CD4-positive, alpha-beta T cell treated with Interleukin-21 for 1 hour (primary cell): Measurements from ENCODE around the gene MOV10L1.
"Not testable (repeated sequence)": the region's sequence is repeated elsewhere in the genome, so short reads cannot be mapped to it uniquely, and the experiment has no call there.

Source experiments
- DNase-seq: peaks from one replicate; pipeline ENCODE4 v3.0.0-alpha.2; 2020

The MOV10L1 gene

DNA sequence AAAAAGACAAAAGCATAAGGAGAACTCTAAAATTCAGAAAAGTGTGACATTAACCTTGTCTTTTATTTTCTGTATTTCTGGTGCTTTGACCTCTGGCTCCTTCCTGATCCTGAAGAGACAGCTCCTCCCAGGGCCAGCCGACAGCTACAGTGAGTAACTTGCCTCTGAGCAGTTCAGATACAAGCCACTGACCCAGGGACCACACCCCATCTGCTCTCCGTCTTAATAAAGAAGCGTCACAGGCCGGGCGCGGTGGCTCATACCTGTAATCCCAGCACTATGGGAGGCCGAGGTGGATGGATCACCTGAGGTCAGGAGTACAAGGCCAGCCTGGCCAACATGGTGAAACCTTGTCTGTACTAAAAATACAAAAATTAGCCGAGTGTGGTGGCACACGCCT, 11.0 kb upstream of the MOV10L1 start:
- DNase-seq = no peak

DNA sequence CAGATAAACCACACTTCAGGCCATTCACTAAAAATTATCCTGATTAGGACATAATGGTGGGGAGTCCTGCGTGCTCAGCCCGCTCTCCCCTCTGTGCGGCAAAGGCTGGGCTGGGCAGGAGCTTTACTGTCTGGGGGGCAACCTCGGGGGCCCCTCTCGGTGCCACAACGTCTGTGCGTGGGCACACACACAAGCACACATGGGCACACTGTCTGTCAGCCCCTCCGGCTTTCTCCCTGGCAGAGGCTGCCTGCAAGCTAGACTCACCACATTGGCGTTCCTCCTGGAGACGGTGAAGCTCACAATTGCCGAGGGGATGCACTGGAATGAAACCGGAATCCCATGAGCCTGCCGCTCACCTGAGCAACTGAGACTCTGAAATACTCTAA, 9.7 kb upstream of the MOV10L1 start:
- no peak for DNase-seq

DNA sequence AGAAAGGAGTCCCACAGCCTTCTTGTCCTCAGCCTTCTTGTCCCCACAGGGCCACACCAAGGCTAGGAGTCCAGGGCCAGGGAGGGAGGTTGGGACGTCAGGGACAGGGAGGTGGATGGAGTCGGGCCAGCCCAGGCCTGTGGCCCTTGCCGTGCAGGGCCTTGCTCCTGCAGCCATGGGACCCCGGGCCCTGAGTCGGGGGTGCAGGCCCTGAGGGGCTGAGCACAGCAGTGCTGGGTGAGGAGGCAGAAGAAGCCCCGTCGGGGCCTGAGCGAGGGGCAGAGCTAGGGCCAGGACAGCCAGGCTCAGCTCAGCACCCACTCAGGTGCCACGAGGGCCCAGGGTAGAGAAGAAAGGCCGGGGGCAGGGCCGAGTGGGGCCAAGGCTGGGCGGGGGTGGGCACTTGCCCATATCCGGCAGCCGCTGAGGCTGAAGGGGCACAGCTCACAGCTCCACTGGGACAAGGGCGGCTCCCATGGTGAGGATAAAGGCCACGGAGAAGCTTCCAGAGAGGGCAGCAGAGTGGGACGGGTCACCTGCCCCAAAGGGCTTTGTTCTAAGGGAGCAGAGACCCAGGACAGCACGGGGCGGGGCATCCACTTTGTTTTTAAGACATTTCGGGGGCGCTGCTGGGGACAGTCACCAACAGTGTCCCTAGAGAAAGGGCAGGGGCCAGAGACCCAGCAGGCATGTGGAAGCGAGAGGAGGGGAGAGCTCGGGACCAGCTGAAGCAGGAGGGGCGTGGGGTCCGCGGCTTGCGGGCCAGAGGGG, 8.2 kb upstream of the MOV10L1 start:
- no peak for DNase-seq

DNA sequence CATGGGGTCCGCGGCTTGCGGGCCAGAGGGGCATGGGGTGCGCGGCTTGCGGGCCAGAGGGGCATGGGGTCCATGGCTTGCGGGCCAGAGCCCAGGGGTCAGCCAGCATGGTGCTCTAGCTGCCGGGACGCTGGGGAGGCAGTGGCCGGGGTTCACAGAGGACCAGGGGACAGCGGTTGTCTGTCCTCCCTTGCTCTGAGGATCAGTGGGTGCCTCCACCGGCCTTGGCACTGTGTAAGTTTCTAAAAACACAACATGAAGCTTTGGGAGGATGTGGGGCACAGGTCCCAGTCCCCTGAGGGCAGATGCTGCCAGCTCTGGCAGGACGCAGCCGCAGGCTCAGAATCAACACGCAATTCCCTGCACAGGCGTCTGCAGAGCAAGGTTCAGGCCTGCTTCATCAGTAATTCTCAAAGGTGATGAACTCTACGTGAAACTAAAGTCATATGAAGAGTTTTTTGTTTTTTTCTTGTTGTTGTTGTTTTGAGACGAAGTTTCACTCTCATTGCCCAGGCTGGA, 7.5 kb upstream of the MOV10L1 start:
- DNase-seq = no peak

DNA sequence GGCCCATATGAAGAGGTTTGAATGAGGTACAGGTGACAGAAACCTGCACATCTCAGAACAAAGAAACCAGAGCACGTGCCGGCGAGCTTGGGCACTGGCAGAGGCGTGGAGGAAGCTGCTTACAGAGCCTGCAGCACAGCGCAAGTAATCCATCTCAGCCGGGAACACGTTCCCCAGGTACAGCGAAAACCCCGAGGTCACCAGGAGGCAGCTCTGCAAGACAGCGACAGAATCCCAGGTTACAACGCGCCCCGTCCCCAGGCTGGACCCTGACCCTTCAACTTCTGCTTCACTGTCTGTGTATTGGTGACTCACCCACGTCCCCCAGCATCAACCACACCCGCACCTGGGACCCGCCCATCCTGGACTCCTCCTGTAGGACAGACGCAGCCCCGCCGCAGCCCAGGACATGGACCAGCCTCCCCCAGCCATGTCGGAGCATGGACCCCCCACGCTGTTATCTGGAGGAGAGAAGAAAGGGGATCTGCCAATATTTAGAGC, 6.8 kb upstream of the MOV10L1 start:
- DNase-seq = no peak

DNA sequence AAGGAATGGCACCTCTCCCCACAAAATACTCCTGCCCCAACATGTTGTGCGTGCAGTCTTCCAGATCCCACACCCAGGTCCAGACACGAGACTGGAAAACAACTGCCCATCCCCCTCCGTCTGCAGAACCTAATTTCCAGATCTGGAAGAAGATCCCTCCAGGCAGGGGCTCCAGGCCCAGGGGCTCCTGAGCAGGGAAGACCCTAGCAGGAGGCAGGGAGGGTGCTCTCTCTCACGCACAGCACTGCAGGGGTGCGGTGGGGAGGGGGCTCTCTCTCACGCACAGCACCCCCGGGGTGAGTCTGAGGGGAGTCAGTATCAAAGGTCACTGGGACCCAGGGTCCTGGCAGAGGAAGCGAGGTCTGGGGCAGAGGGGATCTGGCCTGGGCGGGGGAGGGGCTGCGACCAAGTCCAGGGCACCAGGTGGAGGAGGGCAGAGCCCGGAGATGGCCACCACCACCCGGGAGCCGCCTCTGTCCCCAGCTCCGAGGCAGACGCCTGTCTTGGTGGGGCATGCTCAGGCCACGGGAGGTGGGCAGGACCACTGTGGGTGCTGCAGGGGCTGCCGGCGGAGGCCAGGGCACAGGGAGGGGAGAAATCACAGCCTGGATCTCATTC, 6.2 kb upstream of the MOV10L1 start:
- DNase-seq = no peak

DNA sequence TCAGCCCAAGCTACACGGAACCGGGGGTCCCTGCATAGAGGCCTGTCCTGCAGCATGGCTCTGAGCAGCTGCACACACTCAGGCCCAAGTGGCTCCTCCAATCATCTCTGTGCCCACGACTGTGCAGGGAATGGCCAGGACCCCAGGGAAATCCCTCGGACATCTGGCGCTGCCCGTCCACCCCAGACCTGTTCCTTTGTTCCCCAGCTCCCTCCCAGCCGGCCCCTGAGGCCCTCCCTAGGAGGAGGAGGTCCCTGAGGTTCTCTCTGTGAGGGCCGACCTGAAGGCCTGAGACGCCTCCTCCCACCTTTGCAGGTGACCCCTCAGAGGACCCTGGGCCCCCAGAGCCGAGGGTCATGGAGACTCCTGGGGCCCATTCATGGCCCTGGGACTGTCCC, 5.7 kb upstream of the MOV10L1 start:
- DNase-seq = no peak

DNA sequence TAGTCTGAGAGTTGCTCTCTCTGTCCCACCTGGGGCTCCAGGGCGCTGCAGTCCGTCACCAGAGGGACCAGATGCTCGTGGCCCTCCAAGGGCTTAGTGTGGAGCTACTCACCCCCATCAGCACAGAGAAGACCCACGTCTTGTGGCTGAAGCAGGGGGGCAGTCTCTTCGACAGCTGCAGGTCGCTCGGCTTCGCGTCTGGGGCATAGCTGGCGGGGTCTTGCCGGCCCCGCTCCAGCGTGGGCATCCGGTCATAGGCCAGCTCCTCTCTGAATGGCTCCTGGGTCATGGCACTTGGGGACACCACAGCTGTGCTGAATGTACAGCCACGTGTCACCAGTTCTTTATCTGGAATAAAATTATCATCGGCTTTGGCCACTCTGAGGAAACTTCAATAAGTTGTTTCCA, 5.2 kb upstream of the MOV10L1 start:
- DNase-seq = no peak

DNA sequence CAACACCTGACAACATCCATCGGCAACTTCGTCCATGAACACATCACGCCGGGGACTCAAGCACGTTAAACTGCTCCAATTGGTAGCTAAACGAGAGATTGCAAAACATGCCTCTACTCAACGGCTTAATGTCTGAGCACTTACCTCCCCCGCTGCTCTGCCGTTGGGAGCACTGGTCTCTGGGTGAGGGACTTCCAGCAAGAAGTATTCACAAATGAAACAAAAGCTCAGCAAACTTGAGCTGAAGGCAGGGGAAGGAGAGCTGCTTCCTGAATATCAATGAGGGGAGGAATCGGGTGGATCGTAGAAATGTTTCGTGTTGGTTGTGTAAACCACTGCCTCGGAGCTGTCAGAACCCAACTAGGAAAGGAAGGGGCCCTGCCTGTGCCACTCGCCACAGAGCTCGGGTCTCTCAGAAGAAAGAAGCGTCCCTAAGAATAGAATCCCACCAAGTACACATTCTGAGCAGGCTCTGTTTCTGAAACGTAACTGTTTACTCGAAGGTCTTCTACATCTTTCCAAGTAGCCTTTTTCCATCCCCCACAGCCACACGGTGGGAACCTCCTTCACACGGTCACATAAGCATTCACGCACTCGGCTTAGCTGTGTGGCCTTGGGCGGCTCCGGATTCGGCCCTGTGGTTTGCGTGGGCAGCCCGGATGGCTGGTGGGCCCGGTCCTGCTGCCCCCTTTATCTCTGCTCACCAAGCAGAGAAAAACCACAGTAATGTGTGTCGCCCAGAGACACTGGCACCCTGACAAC, 4.4 kb upstream of the MOV10L1 start, which contains the start of gene MLC1:
Gene MLC1 (minus strand): TSS at position 216 of the 762 bp plus-strand sequence. CDS start 524 bp downstream, outside the sequence.
- DNase-seq = peak; percentile 9

DNA sequence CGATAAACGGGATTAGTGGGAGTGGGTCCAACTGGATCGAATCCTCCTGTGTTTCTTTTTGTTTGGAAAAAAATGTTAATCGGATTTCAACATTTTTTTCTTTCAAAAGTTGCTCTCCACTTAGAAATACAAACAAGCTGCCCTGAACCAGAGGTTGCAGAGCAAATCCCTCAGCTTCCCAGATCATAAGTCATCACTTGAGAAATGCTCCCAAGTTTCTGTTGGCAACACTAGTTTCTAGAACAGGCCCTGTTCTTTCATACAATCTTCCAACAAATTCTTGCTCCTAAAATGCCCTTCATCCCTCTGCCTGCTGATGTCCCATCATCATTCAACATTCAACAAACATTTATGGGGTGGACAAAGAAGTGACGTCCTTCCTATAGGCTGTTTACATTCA, 3.3 kb upstream of the MOV10L1 start:
- no peak for DNase-seq

DNA sequence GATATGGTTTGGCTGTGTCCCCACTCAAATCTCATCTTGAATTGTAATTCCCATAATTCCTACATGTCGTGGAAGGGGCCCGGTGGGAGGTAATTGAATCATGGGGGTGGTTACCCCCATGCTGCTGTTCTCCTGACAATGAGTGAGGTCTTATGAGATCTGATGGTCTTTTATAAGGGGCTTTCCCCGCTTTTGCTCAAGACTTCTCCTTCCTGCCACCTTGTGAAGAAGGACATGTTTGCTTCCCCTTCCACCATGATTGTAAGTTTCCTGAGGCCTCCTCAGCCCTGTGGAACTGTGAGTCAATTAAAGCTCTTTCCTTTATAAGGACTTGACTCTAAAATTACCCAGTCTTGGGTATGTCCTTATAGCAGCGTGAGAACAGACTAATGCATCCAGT, 2.8 kb upstream of the MOV10L1 start:
- DNase-seq = not testable (repeated sequence)

DNA sequence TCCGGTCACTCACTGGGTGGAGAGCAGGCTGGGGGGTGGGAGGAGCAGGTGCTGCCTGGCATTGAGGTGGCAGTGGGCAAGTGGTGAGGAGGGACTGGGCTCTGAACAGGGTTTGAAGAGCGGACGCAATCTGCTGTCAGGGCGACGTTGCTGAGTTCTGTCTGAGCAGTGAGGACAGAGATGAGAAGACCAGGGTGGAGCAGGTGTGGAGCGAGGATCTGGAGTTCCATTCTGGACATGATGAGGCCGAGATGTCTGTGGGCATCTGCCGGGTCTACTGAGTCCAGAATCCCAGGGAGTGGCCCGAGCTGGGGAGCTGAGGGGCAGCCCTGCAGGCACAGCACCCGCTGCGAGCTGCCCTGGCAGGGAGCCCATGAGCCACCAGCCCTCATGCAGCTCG, 2.2 kb upstream of the MOV10L1 start:
- no peak for DNase-seq

DNA sequence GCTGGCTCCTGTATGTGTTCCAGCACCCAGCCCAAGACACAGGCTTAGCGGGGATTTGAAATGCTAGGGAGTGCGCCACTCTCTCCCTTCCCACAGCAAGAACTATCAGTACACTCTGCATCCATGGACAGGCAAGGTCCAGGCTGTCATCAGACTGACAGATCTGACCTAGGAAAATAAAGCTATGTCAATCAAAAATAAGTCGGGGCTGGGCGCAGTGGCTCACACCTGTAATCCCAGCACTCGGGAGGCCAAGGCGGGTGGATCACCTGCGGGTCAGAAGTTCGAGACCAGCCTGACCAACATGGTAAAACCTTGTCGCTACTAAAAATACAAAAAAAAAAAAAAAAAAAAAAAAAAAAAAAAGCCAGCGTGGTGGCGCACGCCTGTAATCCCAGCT, 1.7 kb upstream of the MOV10L1 start:
- no peak for DNase-seq

DNA sequence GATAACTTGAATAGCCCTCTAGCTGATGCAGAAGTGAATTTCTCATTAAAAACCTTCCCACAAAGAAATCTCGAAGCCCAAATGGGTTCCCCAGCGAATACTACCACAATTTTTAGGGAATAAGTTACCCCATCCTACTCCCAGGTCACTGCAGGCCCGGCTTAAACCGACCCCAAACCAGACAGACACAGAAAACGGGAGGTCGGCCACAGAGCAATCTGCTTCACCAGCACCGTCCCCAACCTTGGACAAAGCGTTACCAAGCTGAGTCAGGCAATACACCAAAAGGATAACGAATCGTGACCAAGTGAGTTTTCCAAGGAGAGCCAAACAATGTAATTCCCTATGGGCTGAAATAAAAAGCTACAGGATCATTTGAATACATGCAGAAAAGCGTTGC, 575 bp upstream of the MOV10L1 start:
- DNase-seq = no peak

DNA sequence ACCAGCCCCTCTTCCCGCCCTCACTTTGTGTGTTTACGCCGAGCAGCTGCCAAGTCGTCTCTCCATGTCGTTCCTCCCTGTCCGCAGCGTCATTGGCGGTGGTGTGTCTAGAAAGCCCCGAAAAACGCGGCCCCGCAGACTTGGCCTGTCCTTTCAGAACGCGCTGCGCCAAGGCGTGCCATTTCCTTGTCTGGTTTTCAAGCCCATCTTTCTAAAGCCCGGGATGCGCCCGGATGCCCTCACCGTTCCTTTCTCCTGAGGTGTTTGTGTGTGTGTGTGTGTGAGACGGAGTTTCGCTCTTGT, 557 bp downstream of the MOV10L1 start:
- no peak for DNase-seq

DNA sequence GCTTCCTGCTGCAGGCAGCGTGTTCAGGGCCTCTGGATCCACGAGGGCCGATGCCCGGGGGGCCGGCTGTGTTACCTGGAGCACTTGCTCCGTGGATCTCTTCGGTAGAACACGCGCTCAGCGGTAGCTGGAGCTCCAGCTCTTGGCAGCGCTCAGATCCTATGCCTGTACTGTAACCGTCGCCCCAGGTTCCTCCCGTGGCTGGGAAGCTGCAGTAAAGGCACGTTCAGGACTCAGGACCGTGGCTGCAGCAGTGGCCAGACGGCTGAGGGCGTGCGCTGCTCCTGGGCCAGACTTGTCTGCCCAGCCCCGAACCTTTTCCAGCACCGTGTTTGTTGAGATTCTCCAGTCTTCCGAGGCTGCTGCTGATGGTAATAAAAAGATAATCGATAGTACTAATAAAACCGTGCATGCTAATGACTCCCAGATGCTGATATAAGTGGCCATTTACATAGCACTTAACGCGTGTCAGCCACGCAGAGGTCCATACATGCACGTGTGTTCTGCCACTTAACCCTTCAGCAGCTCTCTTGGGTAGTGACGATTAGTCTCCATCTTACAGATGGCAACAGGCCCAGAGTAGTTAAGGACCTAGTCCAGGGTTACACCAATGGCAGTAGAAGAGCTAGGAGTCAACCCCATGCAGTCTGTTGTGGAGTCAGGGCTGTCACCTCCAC, 1.4 kb downstream of the MOV10L1 start:
- DNase-seq = no peak

DNA sequence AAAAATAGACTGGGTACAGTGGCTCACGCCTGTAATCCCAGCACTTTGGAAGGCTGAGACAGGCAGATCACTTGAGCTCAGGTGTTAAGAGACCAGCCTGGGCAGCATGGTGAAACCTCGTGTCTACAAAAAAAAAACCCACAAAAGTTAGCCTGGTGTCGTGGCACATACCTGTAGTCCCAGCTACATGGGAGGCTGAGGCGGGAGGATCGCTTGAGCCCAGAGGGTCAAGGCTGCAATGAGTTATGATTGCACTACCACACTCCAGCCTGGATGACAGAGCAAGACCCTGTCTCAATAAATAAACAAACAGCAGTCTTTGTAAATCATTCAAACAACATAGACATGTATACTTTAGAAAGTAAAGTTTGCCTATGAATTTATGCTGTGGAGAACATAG, 2.5 kb downstream of the MOV10L1 start:
- no peak for DNase-seq

DNA sequence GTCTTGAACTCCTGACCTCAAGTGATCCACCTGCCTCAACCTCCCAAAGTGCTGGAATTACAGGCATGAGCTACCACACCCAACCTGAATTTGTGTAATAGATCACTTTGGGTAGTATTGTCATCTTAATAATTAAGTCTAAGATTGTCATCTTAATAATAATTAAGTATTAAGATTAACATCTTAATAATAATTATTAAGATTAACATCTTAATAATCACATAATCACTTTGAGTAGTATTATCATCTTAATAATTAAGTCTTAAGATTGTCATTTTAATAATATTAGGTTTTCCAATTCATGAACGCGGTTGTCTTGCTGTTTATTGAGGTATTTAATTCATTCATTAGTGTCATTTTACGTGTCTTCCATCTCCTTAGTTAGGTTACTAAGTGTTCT, 8.2 kb downstream of the MOV10L1 start:
- DNase-seq = no peak

DNA sequence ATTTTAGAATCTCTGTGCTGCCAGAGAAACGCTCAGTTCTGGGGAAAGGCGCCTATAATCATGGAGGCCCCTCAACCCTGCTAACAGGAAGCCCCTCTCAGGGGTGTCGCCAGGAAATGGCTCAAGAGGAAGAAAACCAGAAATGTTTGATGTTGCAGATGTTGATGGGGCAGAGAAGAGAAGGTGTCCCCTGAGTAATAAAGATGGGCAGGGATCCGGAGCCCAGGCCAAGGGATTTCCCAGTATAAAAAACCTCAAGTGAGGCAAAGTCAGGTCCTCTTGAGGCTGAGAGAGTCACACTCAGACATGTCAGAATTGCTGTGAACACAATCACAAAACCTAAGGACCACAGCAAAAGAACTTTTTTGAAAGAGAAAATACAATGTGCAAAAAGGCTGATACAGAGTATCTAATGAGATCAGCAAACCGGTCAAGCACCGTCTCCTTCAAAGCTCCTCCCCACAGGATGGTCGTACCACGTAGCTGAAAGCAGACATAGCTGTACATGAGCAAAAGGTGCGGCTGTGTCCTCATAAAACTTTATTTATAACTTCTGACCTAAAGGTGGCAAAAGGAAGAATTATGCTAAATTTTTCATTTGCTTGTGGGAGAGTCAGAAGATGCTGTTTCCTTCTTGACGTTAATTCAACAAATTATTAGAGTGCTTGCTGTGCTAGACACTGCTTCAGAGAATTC, 12.2 kb downstream of the MOV10L1 start:
- no peak for DNase-seq

DNA sequence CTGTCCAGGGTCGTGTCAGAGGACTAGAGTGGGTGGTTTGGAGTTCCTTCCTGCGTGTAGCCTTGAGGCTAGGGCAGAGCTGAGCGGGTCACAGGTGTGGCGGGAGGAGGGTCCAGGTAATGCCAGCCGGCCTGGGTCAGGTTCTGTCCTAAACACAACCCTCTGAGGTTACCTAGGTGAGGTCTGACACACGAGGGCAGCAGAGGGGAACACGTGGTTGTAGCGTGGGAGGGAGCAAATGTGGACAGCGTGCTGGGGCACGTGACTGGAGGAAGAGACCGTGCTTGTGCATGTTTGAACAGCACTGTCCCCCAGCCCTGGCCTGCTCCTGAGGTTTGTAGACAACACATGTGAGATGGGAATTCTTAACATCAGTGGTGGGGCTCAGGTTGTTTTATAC, 13.1 kb downstream of the MOV10L1 start:
- no peak for DNase-seq

DNA sequence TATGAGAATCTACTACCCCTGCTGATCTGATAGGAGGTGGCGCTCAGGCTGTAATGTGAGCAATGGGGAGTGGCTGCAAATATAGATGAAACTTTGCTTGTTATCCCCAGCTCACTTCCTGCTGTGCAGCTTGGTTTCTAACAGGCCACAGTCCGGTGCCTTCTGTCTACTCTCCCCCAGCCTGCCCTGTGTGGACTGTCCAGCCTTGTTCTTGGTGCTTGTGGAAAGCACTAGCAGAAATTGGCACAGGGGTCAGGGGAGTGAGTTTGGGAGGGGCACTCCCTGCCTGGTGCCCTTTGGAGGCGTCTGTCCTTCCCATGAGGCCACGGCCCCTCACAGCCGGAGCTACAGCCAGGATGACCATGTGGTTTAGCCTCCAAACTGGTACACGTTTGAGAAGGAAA, 14.3 kb downstream of the MOV10L1 start:
- no peak for DNase-seq
